CD4-positive, alpha-beta T cell (primary cell): ENCODE data around the gene NT5C1B. TPM values are rescaled to one million over a fixed set of nuclear protein-coding genes. Genes with fewer than 3 reads are reported as not detected.

Experiments
- ATAC-seq: fragments of 200-7000 bp; cut with Tn5 transposase; one replicate; pipeline ENCODE4 v1.10.0; 2022; ENCODE audit warnings: mild to moderate bottlenecking; ENCODE audit not compliant: poor library complexity
- CTCF ChIA-PET: fragments of 350-600 bp; sonication (Branson Sonifier 250); formaldehyde crosslinking; loops from one replicate; lab custom pipeline; 2021; ENCODE audit warnings: antibody characterized with exemption, inconsistent platforms; lab: Charles Lee
- POLR2A ChIA-PET: fragments of 350-600 bp; sonication (Branson Sonifier 250); formaldehyde crosslinking; loops from one replicate; lab custom pipeline; 2021; ENCODE audit warnings: antibody characterized with exemption, inconsistent platforms; lab: Charles Lee
- DNase-seq, 14 experiments: peaks; one replicate each; pipeline ENCODE4 v3.0.0-alpha.2; 2013 to 2020; ENCODE audit warnings: mixed read lengths in 2 of 14
- H3K27ac ChIP-seq, 2 donors: one replicate each; pipeline versions ENCODE4 v1.5.1 to v1.7.0; 2013; ENCODE audit warnings: low read length in 2 of 2, low read depth in 1 of 2, mild to moderate bottlenecking in 1 of 2
- H3K27me3 ChIP-seq, 2 experiments: 1 replicate in 1 of 2; 2 replicates in 1 of 2; pipeline versions ENCODE4 v1.6.1 to v1.7.0; 2013; ENCODE audit warnings: low read length in 2 of 2, control low read depth in 1 of 2, mild to moderate bottlenecking in 1 of 2, moderate library complexity in 1 of 2; ENCODE audit not compliant: insufficient read depth in 2 of 2, control insufficient read depth in 1 of 2
- H3K36me3 ChIP-seq: one replicate; pipeline ENCODE4 v1.6.1; 2013; ENCODE audit warnings: low read length, control low read depth; ENCODE audit not compliant: insufficient read depth
- H3K4me1 ChIP-seq: one replicate; pipeline ENCODE4 v1.6.1; 2013; ENCODE audit warnings: low read length, control low read depth; ENCODE audit not compliant: insufficient read depth
- H3K4me3 ChIP-seq: one replicate; pipeline ENCODE4 v1.5.1; 2013; ENCODE audit warnings: mild to moderate bottlenecking, low read length, moderate library complexity
- H3K9me3 ChIP-seq, 2 experiments: 1 replicate in 1 of 2; 2 replicates in 1 of 2; pipeline versions ENCODE4 v1.6.1 to v1.7.0; 2013; ENCODE audit warnings: low read length in 2 of 2, mild to moderate bottlenecking in 2 of 2, control low read depth in 1 of 2, moderate library complexity in 1 of 2; ENCODE audit not compliant: control insufficient read depth in 1 of 2, insufficient read depth in 1 of 2
- H3K27ac Mint-ChIP-seq: one replicate; pipeline ENCODE4 v1.8.0; 2020; ENCODE audit warnings: mixed read lengths
- H3K27me3 Mint-ChIP-seq: one replicate; pipeline ENCODE4 v1.8.0; 2021; ENCODE audit warnings: mixed read lengths
- H3K36me3 Mint-ChIP-seq: one replicate; pipeline ENCODE4 v1.8.0; 2021; ENCODE audit warnings: low read depth, mixed read lengths
- H3K4me1 Mint-ChIP-seq: one replicate; pipeline ENCODE4 v1.8.0; 2021; ENCODE audit warnings: low read depth, mixed read lengths
- H3K4me3 Mint-ChIP-seq: one replicate; pipeline ENCODE4 v1.8.0; 2020; ENCODE audit warnings: mild to moderate bottlenecking, mixed read lengths
- H3K9me3 Mint-ChIP-seq: one replicate; pipeline ENCODE4 v1.8.0; 2020; ENCODE audit warnings: mixed read lengths
- intact Hi-C, 2 experiments: fragments of 100-400 bp; cut with DNase I in 1 of 2; cut with micrococcal nuclease in 1 of 2; formaldehyde crosslinking; loops; one replicate each; pipeline versions ENCODE4 v1.15.1 to v1.9.0; 2023 to 2025; cut with DNase I, micrococcal nuclease
- total RNA-seq, 174 experiments: library from RNA in 2 of 174; stranded (reverse) in 2 of 174; gene quantifications; one replicate each; pipeline ENCODE4 v1.2.3 and lab custom pipeline; 2021 to 2026
- TF ChIP-seq, protein P1 (sequence below): fragments of 200-600 bp; IDR thresholded peaks from one replicate; pipeline ENCODE4 v1.8.0; 2022; ENCODE audit warnings: antibody characterized with exemption, mild to moderate bottlenecking

The NT5C1B gene
- total RNA-seq, 2 experiments from 2014 or later = not detected

DNA sequence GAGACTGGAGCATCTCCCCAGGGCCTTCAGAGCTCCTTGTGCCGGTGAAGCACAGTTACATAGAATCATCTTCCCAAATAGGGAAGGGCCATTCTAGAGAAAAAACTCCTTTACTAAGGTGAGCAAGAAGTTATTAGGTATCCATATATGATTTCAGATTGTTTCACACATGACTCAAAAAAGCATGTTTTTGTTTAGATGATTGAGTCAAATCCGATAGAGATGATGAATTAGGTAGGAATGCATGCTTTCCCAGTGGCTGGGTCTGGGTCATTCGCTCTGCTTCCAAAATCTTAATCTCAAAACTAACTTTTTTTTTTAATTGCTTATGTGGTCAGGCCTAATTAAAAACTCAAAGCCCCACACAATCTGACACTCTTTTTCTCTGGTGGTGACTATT is 3.8 kb downstream of the NT5C1B start:
- Histone ChIP-seq H3K4me3 (no peak overlapping the region), H3K9me3 (peaks cover 0 to 13% of the 10 kb centered on the region in 2 experiments), H3K4me1 (no peaks in the 10 kb centered on the region), H3K27ac (no peak overlapping the region), H3K36me3 (no peaks in the 10 kb centered on the region), H3K27me3 (no peaks in the 10 kb centered on the region)
- ATAC-seq = no peak
- Mint-ChIP-seq H3K27me3 (no peaks in the 10 kb centered on the region), H3K36me3 (peaks cover 57% of the 10 kb centered on the region), H3K27ac (no peak overlapping the region), H3K4me3 (no peak overlapping the region), H3K9me3 (peaks cover 14% of the 10 kb centered on the region), H3K4me1 (no peaks in the 10 kb centered on the region)
- CTCF ChIA-PET = no interaction called here
- intact Hi-C loops = no loop called here
- no peak for DNase-seq
- TF ChIP-seq, protein P1, sequence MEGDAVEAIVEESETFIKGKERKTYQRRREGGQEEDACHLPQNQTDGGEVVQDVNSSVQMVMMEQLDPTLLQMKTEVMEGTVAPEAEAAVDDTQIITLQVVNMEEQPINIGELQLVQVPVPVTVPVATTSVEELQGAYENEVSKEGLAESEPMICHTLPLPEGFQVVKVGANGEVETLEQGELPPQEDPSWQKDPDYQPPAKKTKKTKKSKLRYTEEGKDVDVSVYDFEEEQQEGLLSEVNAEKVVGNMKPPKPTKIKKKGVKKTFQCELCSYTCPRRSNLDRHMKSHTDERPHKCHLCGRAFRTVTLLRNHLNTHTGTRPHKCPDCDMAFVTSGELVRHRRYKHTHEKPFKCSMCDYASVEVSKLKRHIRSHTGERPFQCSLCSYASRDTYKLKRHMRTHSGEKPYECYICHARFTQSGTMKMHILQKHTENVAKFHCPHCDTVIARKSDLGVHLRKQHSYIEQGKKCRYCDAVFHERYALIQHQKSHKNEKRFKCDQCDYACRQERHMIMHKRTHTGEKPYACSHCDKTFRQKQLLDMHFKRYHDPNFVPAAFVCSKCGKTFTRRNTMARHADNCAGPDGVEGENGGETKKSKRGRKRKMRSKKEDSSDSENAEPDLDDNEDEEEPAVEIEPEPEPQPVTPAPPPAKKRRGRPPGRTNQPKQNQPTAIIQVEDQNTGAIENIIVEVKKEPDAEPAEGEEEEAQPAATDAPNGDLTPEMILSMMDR = no peak
- POLR2A ChIA-PET = no interaction called here

DNA sequence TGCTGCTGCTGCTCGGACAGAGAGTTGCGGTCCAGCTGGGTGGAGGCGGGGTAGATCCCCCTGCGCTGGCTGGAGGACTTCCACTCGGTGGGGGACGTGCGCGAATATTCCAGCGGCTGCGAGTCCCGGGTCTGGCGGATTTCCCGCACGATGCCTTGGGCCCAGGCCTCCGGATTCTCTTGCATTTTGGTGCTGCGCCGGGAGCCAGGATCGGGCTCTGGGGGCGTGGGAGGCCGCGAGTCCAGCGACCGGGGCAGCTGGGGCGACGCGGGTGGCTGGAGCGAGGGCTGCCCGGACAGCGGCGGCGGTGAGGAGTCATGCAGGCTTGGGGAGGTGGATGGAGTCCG is 4.8 kb downstream of the NT5C1B start:
- Mint-ChIP-seq H3K4me3 (no peak overlapping the region), H3K27ac (no peak overlapping the region), H3K9me3 (peaks cover 14% of the 10 kb centered on the region), H3K27me3 (no peaks in the 10 kb centered on the region), H3K36me3 (peaks cover 55% of the 10 kb centered on the region), H3K4me1 (no peaks in the 10 kb centered on the region)
- H3K9me3 ChIP-seq = peaks cover 0 to 13% of the 10 kb centered on the region in 2 experiments
- no peak for DNase-seq
- intact Hi-C loops = no loop called here
- CTCF ChIA-PET = no interaction called here
- H3K36me3 ChIP-seq = no peaks in the 10 kb centered on the region
- no peaks in the 10 kb centered on the region for H3K27me3 ChIP-seq
- TF ChIP-seq, protein P1 = no peak
- ATAC-seq = no peak
- H3K4me3 ChIP-seq = no peak overlapping the region
- no peaks in the 10 kb centered on the region for H3K4me1 ChIP-seq
- POLR2A ChIA-PET = no interaction called here
- no peak overlapping the region for H3K27ac ChIP-seq

DNA sequence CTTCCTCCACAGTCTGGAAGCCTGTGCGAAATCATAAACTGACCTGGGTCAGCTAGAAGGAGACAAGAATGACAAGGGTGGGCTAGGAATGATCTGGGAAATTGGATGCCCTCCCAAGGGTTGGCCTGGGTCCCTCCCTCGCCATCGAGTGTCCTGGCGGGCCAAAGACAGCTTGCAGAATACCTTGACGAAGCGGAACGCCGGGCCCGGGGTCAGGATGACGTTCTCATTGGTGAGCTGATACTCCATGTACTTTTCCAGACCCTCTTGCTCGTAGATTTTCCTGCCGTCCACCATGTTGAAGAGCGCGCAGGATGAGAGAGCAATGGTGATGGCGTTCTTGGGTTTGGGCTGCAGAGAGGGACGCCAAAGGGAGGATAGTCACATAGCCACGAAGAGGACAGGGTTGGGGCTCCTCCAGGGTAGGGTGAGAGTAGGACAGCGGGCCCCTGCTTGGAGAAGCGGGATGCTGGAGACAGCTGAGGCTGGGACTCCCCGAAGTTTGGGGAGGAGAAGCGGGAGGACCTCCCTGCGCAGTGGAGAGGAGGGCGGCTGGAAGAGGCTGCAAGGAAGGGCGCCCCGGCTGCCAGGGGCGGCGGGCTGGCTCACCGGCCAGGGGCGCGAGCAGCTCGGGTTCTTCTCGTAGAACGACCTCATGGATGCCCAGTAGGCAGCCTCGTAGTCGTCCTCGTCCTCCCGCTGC is 5.3 kb downstream of the NT5C1B start:
- no peak for ATAC-seq
- H3K4me1 ChIP-seq = no peaks in the 10 kb centered on the region
- H3K36me3 ChIP-seq = no peaks in the 10 kb centered on the region
- H3K4me3 Mint-ChIP-seq = no peak overlapping the region
- no peak overlapping the region for H3K27ac ChIP-seq
- no peaks in the 10 kb centered on the region for H3K27me3 ChIP-seq
- no peaks in the 10 kb centered on the region for H3K27me3 Mint-ChIP-seq
- peaks cover 60% of the 10 kb centered on the region for H3K36me3 Mint-ChIP-seq
- H3K4me3 ChIP-seq = no peak overlapping the region
- no peaks in the 10 kb centered on the region for H3K4me1 Mint-ChIP-seq
- intact Hi-C loops = no loop called here
- peaks cover 0 to 13% of the 10 kb centered on the region in 2 experiments for H3K9me3 ChIP-seq
- TF ChIP-seq, protein P1 = no peak
- no peak for DNase-seq
- H3K27ac Mint-ChIP-seq = no peak overlapping the region
- ChIA-PET CTCF (no interaction called here), POLR2A (no interaction called here)
- H3K9me3 Mint-ChIP-seq = peaks cover 14% of the 10 kb centered on the region
